ENCODE data around the gene FAM83F.
A peak's percentile ranks its signal among the peaks of the same experiment; 100 is the strongest.

FAM83F gene

GRCh38 chr22:39995393-39996252 is 869 bp downstream of the FAM83F start:
- DNase-seq (ENCODE audit: low read depth): no peak
- H3K4me3 ChIP-seq (ENCODE audit: control insufficient read depth, low read depth, low read length): no peak overlapping the region
- no peak for TF ChIP-seq CTCF (conservative IDR thresholded peaks at IDR 0.05; ENCODE audit: control insufficient read depth, insufficient read depth, low read depth, low read length)

- H3K4me3 ChIP-seq (ENCODE audit: control insufficient read depth, low read depth, low read length): no peak overlapping the region
- TF ChIP-seq CTCF (conservative IDR thresholded peaks at IDR 0.05; ENCODE audit: control insufficient read depth, insufficient read depth, low read depth, low read length): no peak
- DNase-seq (ENCODE audit: low read depth): no peak
Observed at GRCh38 chr22:39996732-39997131, 2.0 kb downstream of the FAM83F start.

GRCh38 chr22:39997421-39997820 is 2.7 kb downstream of the FAM83F start:
- H3K4me3 ChIP-seq (ENCODE audit: control insufficient read depth, low read depth, low read length): no peak overlapping the region
- no peak for DNase-seq (ENCODE audit: low read depth)
- no peak for TF ChIP-seq CTCF (conservative IDR thresholded peaks at IDR 0.05; ENCODE audit: control insufficient read depth, insufficient read depth, low read depth, low read length)

GRCh38 chr22:39997939-39998726 is 3.4 kb downstream of the FAM83F start:
- TF ChIP-seq CTCF (conservative IDR thresholded peaks at IDR 0.05; ENCODE audit: control insufficient read depth, insufficient read depth, low read depth, low read length): no peak
- DNase-seq (ENCODE audit: low read depth): no peak
- no peak overlapping the region for H3K4me3 ChIP-seq (ENCODE audit: control insufficient read depth, low read depth, low read length)

- no peak for TF ChIP-seq CTCF (conservative IDR thresholded peaks at IDR 0.05; ENCODE audit: control insufficient read depth, insufficient read depth, low read depth, low read length)
- no peak overlapping the region for H3K4me3 ChIP-seq (ENCODE audit: control insufficient read depth, low read depth, low read length)
- peak; percentile 61 for DNase-seq (ENCODE audit: low read depth)
Observed at GRCh38 chr22:39999144-39999757, 4.5 kb downstream of the FAM83F start.

- DNase-seq (ENCODE audit: low read depth): no peak
- TF ChIP-seq CTCF (conservative IDR thresholded peaks at IDR 0.05; ENCODE audit: control insufficient read depth, insufficient read depth, low read depth, low read length): no peak
- H3K4me3 ChIP-seq (ENCODE audit: control insufficient read depth, low read depth, low read length): no peak overlapping the region
Observed at GRCh38 chr22:40000171-40000570, 5.4 kb downstream of the FAM83F start.
